A549 (cell line): ENCODE data around the gene TNP1. TPM values are rescaled to one million over a fixed set of nuclear protein-coding genes. Genes with fewer than 3 reads are reported as not detected.

ENCODE experiments used
- ATAC-seq, 2 experiments: fragments of 200-7000 bp in 1 of 2; fragments of >200 bp in 1 of 2; cut with Nextera tagmentation in 1 of 2; cut with Tn5 transposase in 1 of 2; 3 replicates each; pipeline versions ENCODE4 v1.8.0 to v1.9.1; 2018 to 2020; ENCODE audit warnings: mild to moderate bottlenecking in 1 of 2, moderate library complexity in 1 of 2
- CTCF ChIA-PET: fragments of 300-600 bp; sonication (Branson Sonifier 250); formaldehyde crosslinking; extraction: SDS; loops from one replicate; lab custom pipeline; 2021; ENCODE audit warnings: antibody characterized with exemption, inconsistent platforms; lab: Yijun Ruan, JAX
- POLR2A ChIA-PET: fragments of 350-600 bp; formaldehyde crosslinking; extraction: SDS; loops from one replicate; lab custom pipeline; 2021; ENCODE audit warnings: antibody characterized with exemption, inconsistent platforms; lab: Yijun Ruan, JAX
- DNase-seq, 2 experiments: peaks; one replicate each; pipeline versions ENCODE4 v3.0.0 to v3.0.0-alpha.2; 2011 to 2016; ENCODE audit warnings: low read depth in 1 of 2, low spot score in 1 of 2
- FAIRE-seq: peaks from 2 replicates; lab custom pipeline; 2011; peaks lifted over from hg19 to GRCh38; lab: Jason Lieb, UNC
- H3K27ac ChIP-seq, 2 experiments: fragments of >200 bp; sonication (Bioruptor Twin); formaldehyde crosslinking; 3 replicates each; pipeline ENCODE4 v1.5.1; 2016 to 2017
- H3K4me1 ChIP-seq: fragments of >200 bp; sonication (Bioruptor Twin); formaldehyde crosslinking; 3 replicates; pipeline ENCODE4 v1.6.1; 2016
- H3K4me2 ChIP-seq: fragments of >200 bp; sonication (Bioruptor Twin); formaldehyde crosslinking; 3 replicates; pipeline ENCODE4 v1.6.1; 2016
- H3K4me3 ChIP-seq: fragments of >200 bp; sonication (Bioruptor Twin); formaldehyde crosslinking; 3 replicates; pipeline ENCODE4 v1.5.1; 2016
- H3K9me3 ChIP-seq: fragments of >200 bp; sonication (Bioruptor Twin); formaldehyde crosslinking; 3 replicates; pipeline ENCODE4 v1.6.1; 2016
- BHLHE40 ChIP-seq: IDR thresholded peaks from 2 replicates; pipeline ENCODE4 v1.6.1; 2012; ENCODE audit warnings: low read depth, low read length, inconsistent platforms
- CEBPB ChIP-seq, 2 experiments: fragments of >200 bp in 1 of 2; sonication (Bioruptor Twin) in 1 of 2; formaldehyde crosslinking in 1 of 2; IDR thresholded peaks; 2 replicates each; pipeline ENCODE4 v1.6.1; 2012 to 2016
- CTCF ChIP-seq: fragments of >200 bp; sonication (Bioruptor Twin); formaldehyde crosslinking; IDR thresholded peaks from 3 replicates; pipeline ENCODE4 v1.5.1; 2016
- EHMT2 ChIP-seq: fragments of 200-600 bp; sonication (generic); IDR thresholded peaks from 2 replicates; pipeline ENCODE4 v1.6.1; 2016; ENCODE audit warnings: antibody characterized with exemption, low read depth, mild to moderate bottlenecking, moderate library complexity
- ELK1 ChIP-seq: fragments of 150-350 bp; IDR thresholded peaks from 2 replicates; pipeline ENCODE4 v1.6.1; 2014; ENCODE audit warnings: low read depth, mild to moderate bottlenecking, low read length
- FOSB ChIP-seq: fragments of 250-450 bp; sonication (Bioruptor Pico); IDR thresholded peaks from 2 replicates; pipeline ENCODE4 v1.5.0; 2020; ENCODE audit warnings: mild to moderate bottlenecking, moderate library complexity
- FOSL2 ChIP-seq, 2 experiments: fragments of 450-650 bp in 1 of 2; fragments of >200 bp in 1 of 2; sonication (Bioruptor Twin) in 1 of 2; formaldehyde crosslinking; IDR thresholded peaks; 2 replicates each; pipeline versions ENCODE4 v1.5.0 to v1.6.1; 2016 to 2020; ENCODE audit warnings: mild to moderate bottlenecking in 1 of 2, moderate library complexity in 1 of 2
- GATA3 ChIP-seq: IDR thresholded peaks from 2 replicates; pipeline ENCODE4 v1.6.1; 2012; ENCODE audit warnings: borderline replicate concordance
- HDAC2 ChIP-seq: fragments of 200-600 bp; sonication (generic); IDR thresholded peaks from 2 replicates; pipeline ENCODE4 v1.6.1; 2016
- HMGXB4 ChIP-seq: fragments of 250-450 bp; sonication (Bioruptor Pico); IDR thresholded peaks from 2 replicates; pipeline ENCODE4 v1.5.0; 2021; ENCODE audit warnings: mild to moderate bottlenecking, moderate library complexity, borderline replicate concordance
- MAFK ChIP-seq: fragments of 450-650 bp; IDR thresholded peaks from 2 replicates; pipeline ENCODE4 v1.6.1; 2014; ENCODE audit not compliant: partially characterized antibody
- MAX ChIP-seq: IDR thresholded peaks from 2 replicates; pipeline ENCODE4 v1.6.1; 2012
- NR3C1 ChIP-seq: fragments of >200 bp; sonication (Bioruptor Twin); formaldehyde crosslinking; IDR thresholded peaks from 3 replicates; pipeline ENCODE4 v1.6.1; 2017
- RAD21 ChIP-seq, 2 experiments: fragments of >200 bp in 1 of 2; sonication (Bioruptor Twin) in 1 of 2; formaldehyde crosslinking in 1 of 2; IDR thresholded peaks in 1 of 2; conservative IDR thresholded peaks in 1 of 2; 2 replicates in 1 of 2; 3 replicates in 1 of 2; pipeline ENCODE4 v1.6.1; 2012 to 2018; ENCODE audit warnings: inconsistent platforms in 1 of 2
- RARB ChIP-seq: fragments of 250-450 bp; sonication (Bioruptor Pico); IDR thresholded peaks from 2 replicates; pipeline ENCODE4 v1.8.0; 2021; ENCODE audit warnings: mild to moderate bottlenecking, moderate library complexity
- RFX5 ChIP-seq: fragments of 450-650 bp; IDR thresholded peaks from 2 replicates; pipeline ENCODE4 v1.7.1; 2014; ENCODE audit warnings: antibody characterized with exemption, mild to moderate bottlenecking, moderate library complexity
- TP53 ChIP-seq: fragments of 250-450 bp; sonication (Bioruptor Pico); IDR thresholded peaks from 2 replicates; pipeline ENCODE4 v1.5.0; 2021; ENCODE audit warnings: mild to moderate bottlenecking, moderate library complexity
- USF2 ChIP-seq: fragments of 450-650 bp; IDR thresholded peaks from 2 replicates; pipeline ENCODE4 v1.6.1; 2014; ENCODE audit warnings: antibody characterized with exemption
- ZFP36 ChIP-seq: fragments of 450-650 bp; IDR thresholded peaks from 2 replicates; pipeline ENCODE4 v1.6.1; 2014; ENCODE audit warnings: borderline replicate concordance; ENCODE audit not compliant: partially characterized antibody
- WGBS: methylation state at CpG from one replicate; pipeline ENCODE4 v1.1.6; 2017; ENCODE audit errors: missing lambda C conversion rate; 5-methylcytosine and 5-hydroxymethylcytosine counted together
- polyA minus RNA-seq: library from RNA; depleted of rRNA, polyadenylated mRNA; stranded (reverse); fragments of >200 nt; gene quantifications from 2 replicates; pipeline ENCODE4 v1.2.3, GENCODE V29; 2011; rRNA and poly(A)+ RNA removed
- polyA plus RNA-seq, 4 experiments: library from polyadenylated mRNA; depleted of rRNA in 3 of 4; stranded (reverse); fragments of >200 nt; fragmentation: RNase III in 1 of 4; extraction: RNeasy Plus Mini Kit Qiagen cat#74134 plus additional on column Dnase treatment in 1 of 4; gene quantifications; 2 replicates in 3 of 4; 3 replicates in 1 of 4; pipeline ENCODE4 v1.2.3, GENCODE V29; 2011 to 2017

TNP1 gene
- polyA plus RNA-seq (2011; rRNA removed) (not detected in 2 replicates), polyA plus RNA-seq (2017; fragmentation: RNase III; extraction: RNeasy Plus Mini Kit Qiagen cat#74134 plus additional on column Dnase treatment) (not detected in 3 replicates), polyA minus RNA-seq (not detected in 2 replicates)
- not detected in 2 replicates for polyA plus RNA-seq (2012; cell fraction: cytosol; rRNA removed)
- not detected in 2 replicates for polyA plus RNA-seq (2012; cell fraction: nucleus; rRNA removed)

- H3K27ac ChIP-seq, result no peak within 1 kb of the TSS
- 58% methylated on average over 6 of the region's 6 CpGs for WGBS
- H3K4me3 ChIP-seq, result no peak within 1 kb of the TSS
- ATAC-seq (no peak), FAIRE-seq (no peak), DNase-seq (no peak)
- H3K4me1 ChIP-seq, result no peaks in the 10 kb centered on the region
- POLR2A ChIA-PET, result no interaction called here
- CTCF ChIA-PET, result no interaction called here
- H3K4me2 ChIP-seq, result no peak within 1 kb of the TSS
- no peaks in the 10 kb centered on the region for H3K9me3 ChIP-seq
- TF ChIP-seq RFX5, result no peak
- TF ChIP-seq RAD21 (conservative IDR thresholded peaks at IDR 0.05 in 1 of 2, IDR thresholded peaks at IDR 0.05 in 1 of 2), result no peak
- TF ChIP-seq CEBPB (IDR thresholded peaks at IDR 0.05), result no peak
- TF ChIP-seq FOSB (CRISPR knock-in tag), result no peak
Measured at GRCh38 chr2:216859944-216860343, at the start of gene TNP1. TSS of gene TNP1 (minus strand) at chr2:216860064. CDS start at chr2:216860034, 30 bp downstream.

GRCh38 chr2:216908300-216908699 lies 48.4 kb upstream of the TNP1 start:
- Histone ChIP-seq H3K4me1 (no peaks in the 10 kb centered on the region), H3K4me2 (no peak overlapping the region), H3K27ac (no peak overlapping the region), H3K9me3 (peaks cover 3% of the 10 kb centered on the region; the same call in 1 of the 3 replicates), H3K4me3 (no peak overlapping the region)
- CTCF ChIA-PET, result no interaction called here
- POLR2A ChIA-PET, result no interaction called here
- FAIRE-seq, result no peak
- DNase-seq, result no peak
- TF ChIP-seq USF2, result no peak
- no peak for ATAC-seq
- 77% methylated on average over 6 of the region's 6 CpGs for WGBS

GRCh38 chr2:216905649-216906329 lies 45.9 kb upstream of the TNP1 start:
- Histone ChIP-seq H3K4me1 (no peaks in the 10 kb centered on the region), H3K4me2 (no peak overlapping the region), H3K4me3 (no peak overlapping the region), H3K27ac (no peak overlapping the region), H3K9me3 (peaks cover 3% of the 10 kb centered on the region; the same call in 1 of the 3 replicates)
- POLR2A ChIA-PET, result no interaction called here
- DNase-seq, result no peak
- no peak for FAIRE-seq
- WGBS, result 23% methylated on average over 4 of the region's 4 CpGs
- no peak for ATAC-seq
- TF ChIP-seq USF2, result no peak
- TF ChIP-seq MAX, result no peak
- no peak for TF ChIP-seq HDAC2
- no peak for TF ChIP-seq FOSL2 (IDR thresholded peaks at IDR 0.05)
- no peak for TF ChIP-seq FOSL2 (CRISPR knock-in tag; IDR thresholded peaks at IDR 0.05)
- TF ChIP-seq ELK1, result no peak
- TF ChIP-seq HMGXB4 (CRISPR knock-in tag), result no peak
- no peak for TF ChIP-seq CTCF
- no peak for TF ChIP-seq EHMT2
- TF ChIP-seq ZFP36, result no peak
- TF ChIP-seq MAFK, result no peak
- no peak for TF ChIP-seq TP53 (CRISPR knock-in tag)
- no peak for TF ChIP-seq GATA3
- no peak for TF ChIP-seq RARB
- TF ChIP-seq NR3C1, result no peak
- no peak for TF ChIP-seq BHLHE40
- CTCF ChIA-PET, result interaction anchor here (0.7 kb wide), 1 partner anchor 21 kb away, joined by 3 read pairs; no protein-coding TSS in a partner anchor
